Measurements from ENCODE around the gene TXLNG.
A peak's percentile ranks its signal among the peaks of the same experiment; 100 is the strongest.
"Not testable (repeated sequence)": the region's sequence is repeated elsewhere in the genome, so short reads cannot be mapped to it uniquely, and the experiment has no call there.

TXLNG gene

GRCh38 chrX:16838202-16839066 lies 52.2 kb downstream of the TXLNG start:
- no peak for DNase-seq

GRCh38 chrX:16839219-16839851 lies 53.1 kb downstream of the TXLNG start:
- no peak for DNase-seq

- peak in 30 of 56 donors; percentile 1 to 65 (median 28) for DNase-seq
These were observed 53.7 kb downstream of the TXLNG start for GRCh38 chrX:16839852-16840460.

GRCh38 chrX:16842684-16843083 lies 56.4 kb downstream of the TXLNG start:
- no peak for DNase-seq

- no peak for DNase-seq
These were observed 57.1 kb downstream of the TXLNG start for GRCh38 chrX:16843208-16843909.

GRCh38 chrX:16845686-16846085 lies 59.4 kb downstream of the TXLNG start:
- no peak for DNase-seq

GRCh38 chrX:16848541-16848940 lies 62.3 kb downstream of the TXLNG start:
- DNase-seq: no peak

GRCh38 chrX:16851421-16851820 lies 65.2 kb downstream of the TXLNG start:
- peak in 1 of 56 donors; percentile 1 for DNase-seq

- no peak for DNase-seq
These were observed 65.6 kb downstream of the TXLNG start for GRCh38 chrX:16851827-16852226.

GRCh38 chrX:16852617-16853179 lies 66.4 kb downstream of the TXLNG start:
- no peak for DNase-seq

GRCh38 chrX:16853537-16853936 lies 67.3 kb downstream of the TXLNG start:
- no peak for DNase-seq

GRCh38 chrX:16855363-16856075 lies 69.3 kb downstream of the TXLNG start:
- DNase-seq: no peak

- DNase-seq: not testable (repeated sequence)
These were observed 69.8 kb downstream of the TXLNG start for GRCh38 chrX:16856076-16856404.

GRCh38 chrX:16856744-16857143 lies 70.5 kb downstream of the TXLNG start:
- DNase-seq: no peak

- DNase-seq: no peak
These were observed 76.6 kb downstream of the TXLNG start for GRCh38 chrX:16862829-16863228.

- no peak for DNase-seq
These were observed 81.7 kb downstream of the TXLNG start for GRCh38 chrX:16867947-16868346.

GRCh38 chrX:16868920-16869319 lies 82.7 kb downstream of the TXLNG start:
- DNase-seq: no peak

GRCh38 chrX:16869393-16870094 lies 83.3 kb downstream of the TXLNG start:
- DNase-seq: peak in 20 of 56 donors; percentile 1 to 55 (median 14)

GRCh38 chrX:16870095-16870861 lies 84.0 kb downstream of the TXLNG start, which contains the start of gene RBBP7:
Gene RBBP7 (minus strand): TSS chrX:16870362. CDS start chrX:16870053, 309 bp downstream.
- DNase-seq: peak in 55 of 56 donors; percentile 37 to 95 (median 88)

Data from nucleus accumbens (tissue), 56 donors.